Activated CD4-positive, alpha-beta T cell treated with anti-CD3 and anti-CD28 coated beads for 1 hour (primary cell): Measurements from ENCODE around the gene TMEM184C.
A peak's percentile ranks its signal among the peaks of the same experiment; 100 is the strongest.

Experiments used
- DNase-seq: peaks from one replicate; pipeline ENCODE4 v3.0.0-alpha.2; 2020

TMEM184C gene

GRCh38 chr4:147674073-147674472, 56.9 kb downstream of the TMEM184C start:
- DNase-seq, result no peak

GRCh38 chr4:147674496-147674895, 57.3 kb downstream of the TMEM184C start:
- no peak for DNase-seq

DNA sequence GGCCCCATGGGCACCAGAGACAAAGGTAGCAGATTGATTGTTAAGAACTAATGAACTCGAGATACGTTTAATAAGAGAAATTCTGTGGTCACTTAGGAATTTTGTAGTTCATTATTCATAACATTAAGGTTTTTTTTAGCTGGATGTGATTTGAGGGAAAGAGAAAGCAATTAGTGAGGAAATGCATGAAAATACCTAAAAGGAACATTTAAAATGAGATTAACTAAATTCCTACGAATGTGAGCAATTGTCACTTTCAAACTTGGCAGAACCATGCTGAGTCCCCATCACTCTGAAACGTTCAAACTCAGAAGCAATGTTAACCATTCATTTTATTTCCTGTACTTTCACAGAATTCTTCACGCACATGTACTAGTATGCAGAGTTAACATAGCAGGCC, 60.9 kb downstream of the TMEM184C start:
- DNase-seq, result no peak

DNA sequence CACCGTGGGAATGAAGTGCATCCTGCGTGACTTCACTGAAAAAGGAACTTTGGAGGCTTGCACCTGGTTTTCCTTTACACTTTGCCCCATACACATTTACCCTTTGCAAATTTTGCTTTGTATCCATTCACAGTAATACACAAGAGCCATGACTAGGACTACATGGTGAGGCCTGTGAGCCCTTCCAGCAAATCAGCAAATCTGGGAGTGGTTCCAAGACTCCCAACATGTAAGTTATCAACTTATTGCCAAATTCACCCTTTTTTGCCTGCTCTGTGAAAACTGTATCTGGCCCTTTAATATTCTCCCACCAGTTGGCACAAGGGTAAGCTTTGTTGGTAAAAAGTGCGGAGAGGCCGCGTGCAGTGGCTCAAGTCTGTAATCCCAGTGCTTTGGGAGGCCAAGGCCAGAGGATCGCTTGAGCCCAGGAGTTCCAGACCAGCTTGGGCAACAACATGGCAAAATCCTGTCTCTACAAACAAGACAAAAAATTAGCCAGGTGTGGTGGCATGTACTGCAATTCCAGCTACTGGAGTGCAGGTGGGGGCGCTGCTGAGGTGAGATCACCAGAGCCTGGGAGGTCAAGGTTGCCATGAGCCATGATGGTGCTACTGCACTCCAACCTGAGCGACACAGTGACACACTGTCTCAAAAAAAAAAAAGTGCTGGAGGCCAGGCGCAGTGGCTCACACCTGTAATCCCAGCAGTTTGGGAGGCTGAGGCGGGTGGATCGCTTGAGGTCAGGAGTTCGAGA, 61.8 kb downstream of the TMEM184C start:
- no peak for DNase-seq

DNA sequence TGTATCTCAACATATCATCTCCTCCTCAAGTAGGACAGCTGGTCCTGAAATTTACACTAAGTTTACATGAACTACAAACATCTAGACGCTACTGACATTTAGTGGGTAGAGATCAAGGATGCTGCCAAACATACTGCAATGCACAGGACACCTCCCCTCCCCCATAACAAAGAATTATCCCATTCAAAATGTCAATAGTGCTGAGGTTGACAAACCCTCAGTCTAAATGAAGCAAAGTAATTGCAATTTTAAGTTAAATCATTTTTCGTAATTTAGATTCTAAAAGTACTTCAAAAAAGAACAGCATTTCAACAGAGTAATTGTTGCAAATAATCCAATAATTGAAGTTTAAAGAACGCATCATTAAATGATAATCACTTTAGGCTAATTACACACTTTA, 65.6 kb downstream of the TMEM184C start:
- no peak for DNase-seq

- DNase-seq, result no peak
These were observed 66.0 kb downstream of the TMEM184C start for GRCh38 chr4:147683188-147683591.

DNA sequence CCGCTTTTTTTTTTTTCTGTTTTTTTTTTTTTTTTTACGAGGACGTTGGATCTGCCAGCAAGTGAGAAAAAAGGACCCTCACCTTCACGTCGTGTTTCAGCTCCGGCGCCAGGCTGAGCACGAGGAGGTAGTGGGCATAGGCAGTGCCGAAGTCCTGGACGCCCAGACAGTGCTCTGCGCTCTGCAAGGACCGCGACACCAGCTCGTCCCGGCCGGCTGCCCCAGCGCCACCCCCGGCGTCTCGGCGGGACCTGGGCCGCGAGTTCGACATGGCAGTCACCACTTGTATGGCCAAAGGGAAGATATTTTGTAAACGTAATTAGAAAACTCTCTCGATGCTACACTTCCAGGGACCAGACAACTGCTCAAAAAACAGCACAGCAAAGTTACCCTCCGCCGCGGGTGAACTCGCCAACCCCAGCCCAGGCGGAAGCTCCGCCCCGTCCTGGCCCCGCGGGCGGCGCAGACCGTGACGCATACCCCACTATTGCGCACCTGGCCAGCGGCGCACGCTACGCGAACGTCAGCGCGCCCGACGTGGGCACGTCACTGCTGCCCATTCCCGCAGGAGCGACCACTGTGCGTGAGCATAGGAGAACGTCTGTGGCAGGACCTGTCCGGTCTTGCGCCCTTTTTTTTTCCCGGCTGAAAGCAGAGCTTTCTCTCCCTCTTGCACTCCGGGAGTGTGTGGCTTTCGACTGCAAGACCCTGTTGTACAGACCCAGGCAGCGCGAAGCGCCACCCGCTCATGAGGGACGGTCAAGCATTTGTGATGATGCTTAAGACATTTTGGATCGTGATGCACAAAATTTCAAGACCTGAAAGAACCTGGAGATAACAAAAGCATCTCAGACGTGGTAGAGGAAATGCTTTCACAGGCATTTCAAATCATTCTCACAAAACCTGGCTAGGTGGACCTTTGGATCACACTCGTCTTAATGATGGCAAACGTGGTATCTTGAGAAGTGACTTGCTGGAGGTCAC, 66.8 kb downstream of the TMEM184C start, which contains the start of gene PRMT9:
TSS of gene PRMT9 (minus strand) at position 447 of the 984 bp plus-strand sequence. CDS start at position 271, 176 bp downstream.
- DNase-seq, result peak; percentile 78

DNA sequence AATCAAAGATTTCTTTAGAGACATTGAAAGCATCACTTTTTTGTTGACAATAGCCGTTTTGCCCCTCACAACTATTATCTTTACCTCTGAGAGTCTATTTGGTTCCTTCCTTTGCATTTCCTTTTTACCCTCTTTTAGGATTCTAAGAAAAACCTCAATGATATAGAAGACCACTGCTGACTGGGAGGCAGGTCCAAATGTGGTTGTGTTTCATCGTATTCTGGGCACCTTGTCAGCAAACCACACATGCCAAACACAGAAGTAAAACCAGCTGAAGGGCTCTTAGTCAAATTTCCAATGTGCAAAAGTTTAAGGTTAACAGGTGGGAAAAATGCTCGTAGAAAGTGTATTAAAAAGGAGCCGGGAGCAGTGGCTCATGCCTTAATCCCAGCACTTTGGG, 71.9 kb downstream of the TMEM184C start:
- DNase-seq, result no peak

- no peak for DNase-seq
These were observed 74.6 kb downstream of the TMEM184C start for GRCh38 chr4:147691820-147692219.

DNA sequence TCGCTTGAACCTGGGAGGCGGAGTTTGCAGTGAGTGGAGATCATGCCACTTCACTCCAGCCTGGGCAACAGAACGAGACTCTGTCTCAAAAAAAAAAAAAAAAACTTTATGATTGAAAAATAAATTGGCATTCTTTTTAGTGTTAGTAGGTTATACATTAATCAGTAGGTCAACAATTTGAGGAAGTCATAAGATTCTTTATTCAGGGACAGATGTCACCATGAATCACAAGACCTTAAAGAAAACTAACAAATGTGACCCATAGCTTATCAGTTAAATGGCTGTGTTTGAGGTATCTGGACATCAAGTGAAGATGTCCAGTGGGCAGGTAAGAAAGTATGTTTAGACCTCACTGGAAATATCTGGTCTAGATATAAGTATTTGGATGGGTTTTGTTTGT, 76.0 kb downstream of the TMEM184C start:
- DNase-seq, result no peak

DNA sequence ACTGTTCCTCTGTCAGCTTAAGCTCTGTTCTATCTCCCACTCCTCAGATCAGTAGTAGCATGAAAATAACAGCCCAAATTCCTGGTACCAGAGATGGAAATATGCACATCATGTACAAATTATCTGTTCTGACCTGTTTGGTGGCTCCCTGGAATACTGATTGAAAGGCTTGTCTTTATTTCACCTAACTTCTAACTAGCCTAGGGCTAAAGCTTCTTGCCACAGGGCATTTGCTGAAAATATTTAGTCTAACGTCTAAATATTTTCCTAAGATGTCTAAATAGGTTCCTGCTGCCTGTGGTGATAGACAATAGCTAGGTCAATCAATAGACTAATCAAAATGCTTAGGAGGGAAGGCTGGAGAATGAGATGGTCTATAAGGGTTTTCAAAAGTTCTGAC, 79.7 kb downstream of the TMEM184C start:
- no peak for DNase-seq

DNA sequence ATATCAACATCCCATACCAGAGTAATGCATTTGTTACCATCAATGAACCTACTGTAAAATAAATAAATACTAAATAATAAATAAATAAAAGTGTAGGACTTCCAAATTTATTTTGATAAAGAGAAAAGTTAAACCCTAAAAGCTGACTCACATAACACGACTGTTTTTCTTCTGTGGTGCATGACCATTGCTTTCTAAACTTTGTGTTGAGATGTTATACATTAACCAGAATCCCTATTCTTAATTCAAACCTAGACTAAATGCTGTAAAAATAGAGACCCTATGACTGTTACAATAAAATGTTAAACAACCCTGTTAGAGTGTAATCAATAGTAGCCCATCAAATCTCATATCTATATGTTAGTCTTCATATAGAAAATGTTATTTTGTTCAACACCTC, 87.6 kb downstream of the TMEM184C start:
- no peak for DNase-seq

DNA sequence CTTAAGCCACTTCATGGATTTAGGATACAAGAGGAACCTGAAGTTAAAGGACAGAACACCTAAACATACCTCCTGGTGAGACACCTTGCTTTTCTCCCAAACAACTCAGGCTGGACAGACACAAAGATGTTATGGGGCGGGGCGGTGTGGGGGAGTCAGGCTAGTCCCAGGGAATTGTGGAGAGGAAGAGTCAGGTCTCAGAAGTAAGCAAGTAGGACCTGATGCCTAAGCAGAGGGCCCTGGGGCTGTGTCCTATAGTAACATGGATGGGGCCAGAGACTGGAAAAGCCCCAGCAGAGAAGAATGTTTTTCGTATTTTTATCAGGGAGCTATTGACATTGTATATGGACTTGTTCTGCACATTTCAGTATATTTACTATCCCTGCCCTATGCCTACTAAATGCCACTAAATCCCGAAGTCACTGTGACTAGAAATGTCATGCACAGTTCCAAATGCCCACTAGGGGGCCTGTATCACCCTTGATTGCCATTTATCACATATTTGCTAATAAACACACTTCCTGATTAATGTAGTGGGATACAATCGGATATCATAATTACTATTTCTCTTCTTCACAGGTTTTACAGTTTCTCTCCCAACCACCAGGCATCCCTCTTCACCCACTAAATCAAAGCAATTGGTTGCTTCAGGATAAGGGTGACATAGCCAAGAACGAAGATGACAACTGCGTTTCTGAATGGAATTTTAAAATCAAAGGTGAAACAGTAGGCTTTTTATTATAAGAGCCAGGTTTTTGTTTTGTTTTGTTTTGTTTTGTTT, 90.9 kb downstream of the TMEM184C start:
- peak; percentile 15 for DNase-seq

GRCh38 chr4:147709999-147710398, 92.8 kb downstream of the TMEM184C start:
- DNase-seq, result no peak

DNA sequence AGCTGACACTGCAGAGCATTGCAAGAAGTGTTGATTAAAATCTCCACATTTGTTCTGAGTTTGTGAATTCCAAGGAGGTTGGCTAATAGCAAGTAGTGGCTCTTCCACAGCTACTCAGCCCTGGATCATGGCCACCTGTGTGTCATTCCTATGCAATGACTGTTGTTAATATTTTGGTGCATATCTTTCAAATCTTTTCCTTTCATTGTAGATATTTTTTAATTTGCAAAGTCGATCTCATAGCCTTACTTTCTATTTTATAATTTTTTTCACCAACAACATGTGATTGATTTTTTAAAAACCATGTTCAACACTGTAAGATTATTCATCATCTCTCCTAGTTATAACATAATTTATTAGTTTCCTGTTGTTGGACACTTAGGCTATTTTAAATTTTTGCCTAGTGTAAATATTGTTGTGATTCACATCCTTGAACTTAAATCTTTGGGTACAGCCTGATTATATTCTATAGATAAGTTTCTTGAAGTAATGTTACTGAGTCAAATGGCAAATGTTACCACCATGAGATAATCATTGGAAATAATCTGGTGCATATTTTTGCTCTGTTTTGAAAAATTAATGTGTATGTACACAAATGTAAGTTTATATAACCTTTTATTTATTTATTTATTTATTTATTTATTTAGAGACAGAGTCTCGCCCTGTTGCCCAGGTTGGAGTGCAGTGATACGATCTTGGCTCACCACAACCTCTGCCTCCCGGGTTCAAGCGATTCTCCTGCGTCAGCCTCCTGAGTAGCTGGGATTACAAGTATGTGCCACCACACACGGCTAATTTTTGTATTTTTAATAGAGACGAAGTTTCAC, 97.6 kb downstream of the TMEM184C start:
- no peak for DNase-seq

GRCh38 chr4:147717878-147718277, 100.7 kb downstream of the TMEM184C start:
- DNase-seq, result no peak
